PFSK-1 (cell line): ENCODE data around the gene RFX3.

Experiments
- FOXP2 ChIP-seq: optimal IDR thresholded peaks from 2 replicates; pipeline ENCODE3; 2011; ENCODE audit warnings: borderline replicate concordance, control low read depth, inconsistent platforms; ENCODE audit not compliant: insufficient read depth; ENCODE audit errors: extremely low read length, extremely low read depth
- POLR2AphosphoS5 ChIP-seq: IDR thresholded peaks from 2 replicates; pipeline ENCODE4 v1.6.1; 2012; ENCODE audit warnings: low read depth, mild to moderate bottlenecking, control low read depth, low read length, moderate library complexity
- SIN3A ChIP-seq: IDR thresholded peaks from 2 replicates; pipeline ENCODE4 v1.6.1; 2012; ENCODE audit warnings: mild to moderate bottlenecking, low read length, moderate library complexity, borderline replicate concordance; ENCODE audit not compliant: insufficient read depth
- TF ChIP-seq, protein P1 (sequence below), 2 experiments: IDR thresholded peaks; 2 replicates each; pipeline versions ENCODE4 v1.6.1 to v1.8.0; 2011 to 2012; ENCODE audit warnings: low read depth in 2 of 2, low read length in 2 of 2, control low read depth in 1 of 2, inconsistent platforms in 1 of 2, mild to moderate bottlenecking in 1 of 2, moderate library complexity in 1 of 2; ENCODE audit not compliant: insufficient read depth in 1 of 2

DNA sequence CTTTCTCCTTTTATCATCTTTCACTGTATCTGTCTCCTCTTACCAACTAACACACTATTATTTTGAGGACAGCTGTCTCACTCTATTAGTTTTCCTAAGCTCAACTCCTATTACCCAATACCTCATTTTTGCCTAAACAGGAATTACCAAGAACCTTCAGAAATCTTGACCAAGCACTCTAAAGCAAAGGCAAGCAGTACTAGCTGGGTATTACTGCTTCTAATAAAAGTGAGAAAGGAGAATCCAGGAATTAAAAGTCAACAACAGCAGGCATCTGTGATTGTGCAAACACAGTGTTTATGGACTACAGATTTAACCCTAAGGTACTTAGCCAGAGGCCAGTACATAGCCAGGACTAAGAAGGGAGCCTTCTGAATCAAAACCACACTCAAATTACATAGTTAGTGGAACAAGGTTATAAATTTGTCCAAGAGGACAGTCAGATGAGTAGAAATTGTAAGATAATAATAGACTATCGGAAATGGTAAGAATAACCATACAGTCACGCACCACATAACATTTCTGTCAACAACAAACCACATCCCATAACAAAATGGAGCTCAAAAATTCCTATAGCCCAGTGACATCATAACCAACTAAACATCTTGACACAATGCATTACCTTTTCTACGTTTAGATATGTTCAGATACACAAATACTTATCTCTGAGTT, 8.3 kb downstream of the RFX3 start:
- TF ChIP-seq FOXP2: no peak
- TF ChIP-seq, protein P1, sequence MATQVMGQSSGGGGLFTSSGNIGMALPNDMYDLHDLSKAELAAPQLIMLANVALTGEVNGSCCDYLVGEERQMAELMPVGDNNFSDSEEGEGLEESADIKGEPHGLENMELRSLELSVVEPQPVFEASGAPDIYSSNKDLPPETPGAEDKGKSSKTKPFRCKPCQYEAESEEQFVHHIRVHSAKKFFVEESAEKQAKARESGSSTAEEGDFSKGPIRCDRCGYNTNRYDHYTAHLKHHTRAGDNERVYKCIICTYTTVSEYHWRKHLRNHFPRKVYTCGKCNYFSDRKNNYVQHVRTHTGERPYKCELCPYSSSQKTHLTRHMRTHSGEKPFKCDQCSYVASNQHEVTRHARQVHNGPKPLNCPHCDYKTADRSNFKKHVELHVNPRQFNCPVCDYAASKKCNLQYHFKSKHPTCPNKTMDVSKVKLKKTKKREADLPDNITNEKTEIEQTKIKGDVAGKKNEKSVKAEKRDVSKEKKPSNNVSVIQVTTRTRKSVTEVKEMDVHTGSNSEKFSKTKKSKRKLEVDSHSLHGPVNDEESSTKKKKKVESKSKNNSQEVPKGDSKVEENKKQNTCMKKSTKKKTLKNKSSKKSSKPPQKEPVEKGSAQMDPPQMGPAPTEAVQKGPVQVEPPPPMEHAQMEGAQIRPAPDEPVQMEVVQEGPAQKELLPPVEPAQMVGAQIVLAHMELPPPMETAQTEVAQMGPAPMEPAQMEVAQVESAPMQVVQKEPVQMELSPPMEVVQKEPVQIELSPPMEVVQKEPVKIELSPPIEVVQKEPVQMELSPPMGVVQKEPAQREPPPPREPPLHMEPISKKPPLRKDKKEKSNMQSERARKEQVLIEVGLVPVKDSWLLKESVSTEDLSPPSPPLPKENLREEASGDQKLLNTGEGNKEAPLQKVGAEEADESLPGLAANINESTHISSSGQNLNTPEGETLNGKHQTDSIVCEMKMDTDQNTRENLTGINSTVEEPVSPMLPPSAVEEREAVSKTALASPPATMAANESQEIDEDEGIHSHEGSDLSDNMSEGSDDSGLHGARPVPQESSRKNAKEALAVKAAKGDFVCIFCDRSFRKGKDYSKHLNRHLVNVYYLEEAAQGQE (IDR thresholded peaks at IDR 0.05; ENCODE audit: insufficient read depth in 1 of 2, low read depth in 2 of 2, low read length in 2 of 2): no peak
- TF ChIP-seq SIN3A: no peak
- no peak for TF ChIP-seq POLR2AphosphoS5
